K562 (cell line): ENCODE data around the gene RREB1. TPM values are rescaled to one million over a fixed set of nuclear protein-coding genes. Genes with fewer than 3 reads are reported as not detected.

Experiments used
- ARID2 ChIP-seq: fragments of 450-650 bp; IDR thresholded peaks from 2 replicates; pipeline ENCODE4 v1.6.1; 2017; ENCODE audit warnings: antibody characterized with exemption, mild to moderate bottlenecking
- BDP1 ChIP-seq: IDR thresholded peaks from 3 replicates; pipeline ENCODE4 v1.6.1; 2011; ENCODE audit not compliant: insufficient read length, insufficient read depth
- CTBP1 ChIP-seq: fragments of 450-650 bp; IDR thresholded peaks from 2 replicates; pipeline ENCODE4 v1.6.1; 2016; ENCODE audit warnings: borderline replicate concordance
- ETV6 ChIP-seq, 3 experiments: fragments of 150-350 bp in 1 of 3; sonication (generic) in 1 of 3; formaldehyde crosslinking in 1 of 3; IDR thresholded peaks; 2 replicates each; pipeline versions ENCODE4 v1.6.1 to v1.8.0; 2014 to 2022; ENCODE audit warnings: borderline replicate concordance in 2 of 3, low read depth in 2 of 3, antibody characterized with exemption in 1 of 3, low read length in 1 of 3, mild to moderate bottlenecking in 1 of 3, missing genetic modification reagents in 1 of 3
- FOSL1 ChIP-seq: fragments of 200-800 bp; sonication (Bioruptor generic); conservative IDR thresholded peaks from 2 replicates; pipeline ENCODE4 v1.6.1; 2016; ENCODE audit warnings: missing genetic modification characterization, missing compliant biosample characterization
- HDAC2 ChIP-seq: fragments of 450-650 bp; IDR thresholded peaks from 2 replicates; pipeline ENCODE4 v1.6.1; 2016; ENCODE audit warnings: mild to moderate bottlenecking
- HNRNPH1 ChIP-seq: fragments of 200-400 bp; formaldehyde crosslinking; optimal IDR thresholded peaks from 2 replicates; pipeline ENCODE3; 2017; ENCODE audit warnings: low read depth, mild to moderate bottlenecking, low read length, moderate library complexity
- KLF16 ChIP-seq: IDR thresholded peaks from 2 replicates; pipeline ENCODE4 v1.6.1; 2016; ENCODE audit warnings: antibody characterized with exemption
- MTA2 ChIP-seq: fragments of 450-650 bp; IDR thresholded peaks from 2 replicates; pipeline ENCODE4 v1.6.1; 2016; ENCODE audit warnings: low read depth
- NFE2L1 ChIP-seq: fragments of 450-650 bp; IDR thresholded peaks from 2 replicates; pipeline ENCODE4 v1.6.1; 2016; ENCODE audit warnings: missing genetic modification characterization, low read depth, mild to moderate bottlenecking, missing compliant biosample characterization, moderate library complexity, borderline replicate concordance
- PCBP2 ChIP-seq: fragments of 200-400 bp; formaldehyde crosslinking; IDR thresholded peaks from 2 replicates; pipeline ENCODE4 v1.6.1; 2018; ENCODE audit warnings: low read length, low read depth, mild to moderate bottlenecking, moderate library complexity; ENCODE audit not compliant: poor library complexity, severe bottlenecking
- PYGO2 ChIP-seq: fragments of 450-650 bp; IDR thresholded peaks from 2 replicates; pipeline ENCODE4 v1.6.1; 2016; ENCODE audit warnings: mild to moderate bottlenecking, missing genetic modification characterization, moderate library complexity, missing compliant biosample characterization
- SIX5 ChIP-seq, 2 experiments: IDR thresholded peaks; 2 replicates each; pipeline ENCODE4 v1.6.1; 2011; ENCODE audit warnings: low read length in 2 of 2, borderline replicate concordance in 1 of 2, low read depth in 1 of 2, mild to moderate bottlenecking in 1 of 2, moderate library complexity in 1 of 2; ENCODE audit not compliant: insufficient read depth in 1 of 2
- TAF15 ChIP-seq: fragments of 200-400 bp; formaldehyde crosslinking; IDR thresholded peaks from 2 replicates; pipeline ENCODE4 v1.6.1; 2017; ENCODE audit warnings: mild to moderate bottlenecking, low read depth, low read length, moderate library complexity
- THRAP3 ChIP-seq: fragments of 450-650 bp; IDR thresholded peaks from 2 replicates; pipeline ENCODE4 v1.6.1; 2016; ENCODE audit warnings: mild to moderate bottlenecking, inconsistent platforms, borderline replicate concordance
- ZFPM2 ChIP-seq: fragments of 250-450 bp; sonication (Bioruptor Pico); IDR thresholded peaks from 2 replicates; pipeline ENCODE4 v1.5.1; 2022; ENCODE audit warnings: mild to moderate bottlenecking
- ZNF134 ChIP-seq: fragments of 250-450 bp; sonication (Bioruptor Pico); conservative IDR thresholded peaks from 2 replicates; pipeline ENCODE4 v1.4.0; 2020
- ZNF217 ChIP-seq: sonication (generic); formaldehyde crosslinking; IDR thresholded peaks from 2 replicates; pipeline ENCODE4 v1.8.0; 2022; ENCODE audit warnings: mild to moderate bottlenecking, missing genetic modification reagents
- ZNF23 ChIP-seq: fragments of 250-450 bp; sonication (Bioruptor Pico); IDR thresholded peaks from 2 replicates; pipeline ENCODE4 v1.4.0; 2020; ENCODE audit warnings: mild to moderate bottlenecking
- ZNF699 ChIP-seq: fragments of 250-450 bp; sonication (Bioruptor Pico); IDR thresholded peaks from 2 replicates; pipeline ENCODE4 v1.8.0; 2021; ENCODE audit warnings: mild to moderate bottlenecking, moderate library complexity; ENCODE audit not compliant: insufficient replicate concordance
- polyA plus RNA-seq, 8 experiments: library from polyadenylated mRNA; depleted of rRNA in 4 of 8; stranded (reverse) in 5 of 8; unstranded in 3 of 8; fragments of >200 nt; fragmentation: Nextera tagmentation in 2 of 8; fragmentation: Illumina TruSeq in 1 of 8; extraction: Ambion mirVana in 2 of 8; extraction: Trizol in 1 of 8; gene quantifications; 2 replicates each; pipeline versions ENCODE4 v1.2.1 to v1.2.3, GENCODE V29; 2011 to 2014; ENCODE audit warnings: inconsistent platforms in 1 of 8, missing spikeins in 1 of 8
- total RNA-seq, 7 experiments: library from RNA; depleted of rRNA in 6 of 7; stranded (reverse); fragments of >200 nt in 6 of 7; fragmentation: Illumina TruSeq in 2 of 7; extraction: Trizol in 2 of 7; gene quantifications; 2 replicates each; pipeline versions ENCODE4 v1.2.1 to v1.2.3, GENCODE V29; 2011 to 2021; ENCODE audit warnings: low replicate concordance in 1 of 7
- TF ChIP-seq, protein P1 (sequence below): fragments of 250-450 bp; sonication (Bioruptor Pico); IDR thresholded peaks from 2 replicates; pipeline ENCODE4 v1.8.0; 2022; ENCODE audit warnings: inconsistent platforms
- TF ChIP-seq, protein P2 (sequence below): fragments of 450-650 bp; IDR thresholded peaks from 2 replicates; pipeline ENCODE4 v1.6.1; 2016; ENCODE audit warnings: borderline replicate concordance
- TF ChIP-seq, protein P3 (sequence below): fragments of 450-650 bp; formaldehyde crosslinking; IDR thresholded peaks from 2 replicates; pipeline ENCODE4 v1.4.0; 2020; ENCODE audit warnings: mild to moderate bottlenecking

The RREB1 gene
- total and polyA plus RNA-seq, 9 of the 15 experiments (the other 6 are each of a cell fraction or from before 2014, with no cell fraction given), result 3.3 to 64.2 (median 19.3) TPM

DNA sequence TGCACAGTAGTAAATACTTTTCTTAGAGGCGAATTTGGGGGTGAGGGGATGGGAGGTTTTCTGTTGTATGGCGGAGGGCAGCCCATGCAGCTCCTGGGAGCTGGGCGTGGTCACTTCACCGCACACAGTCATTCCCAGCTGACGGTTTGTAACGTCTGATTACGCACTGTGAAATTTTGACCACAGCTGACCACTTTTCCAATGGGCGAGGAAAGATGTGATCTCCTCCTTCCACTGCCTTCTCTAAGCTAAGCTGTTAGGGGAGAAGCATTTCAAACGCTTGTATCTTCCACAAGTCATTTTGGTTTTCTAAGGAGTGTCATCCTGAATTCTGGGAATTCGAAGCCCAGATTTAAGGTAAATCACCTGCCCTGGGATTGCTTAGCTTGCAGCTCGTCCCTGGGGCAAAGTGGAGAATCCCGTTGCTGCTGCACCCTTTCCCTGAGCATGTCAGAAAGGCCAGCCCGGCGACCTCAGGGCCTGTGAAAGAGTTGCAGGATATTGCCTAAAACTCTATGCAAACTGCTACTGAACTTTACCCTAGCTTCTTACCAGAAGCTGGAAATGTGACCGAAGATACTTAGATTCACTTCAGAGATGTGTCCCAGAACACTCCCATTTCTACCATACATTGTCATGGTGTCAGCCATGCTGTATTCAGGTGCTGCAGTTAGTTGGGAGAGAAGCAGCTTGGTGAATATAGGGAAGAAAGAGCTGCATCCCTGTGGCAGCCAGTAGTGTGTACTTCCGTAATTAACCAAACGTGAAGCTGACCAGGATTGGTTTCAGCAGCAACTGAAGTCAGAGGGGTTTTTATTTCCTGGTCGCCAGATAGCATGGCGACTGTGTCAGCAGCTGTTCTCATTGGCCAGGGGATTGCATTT lies 58.9 kb downstream of the RREB1 start (continued):
- peak; percentile 91; the same call in 1 of the 2 replicates for TF ChIP-seq ZFPM2 (CRISPR knock-in tag)
- peak; percentile 39; the same call in 1 of the 2 replicates for TF ChIP-seq KLF16
- no peak for TF ChIP-seq ETV6 (IDR thresholded peaks at IDR 0.05; ENCODE audit: borderline replicate concordance in 1 of 2, low read depth in 2 of 2, low read length in 1 of 2)
- no peak for TF ChIP-seq ETV6 (CRISPR knock-in tag; IDR thresholded peaks at IDR 0.05; ENCODE audit: borderline replicate concordance)
- no peak for TF ChIP-seq BDP1
- peak; percentile 75; the same call in 1 of the 2 replicates for TF ChIP-seq HDAC2
- TF ChIP-seq SIX5 (IDR thresholded peaks at IDR 0.05; ENCODE audit: borderline replicate concordance in 1 of 2, insufficient read depth in 1 of 2, low read depth in 1 of 2, low read length in 2 of 2), result no peak
- no peak for TF ChIP-seq ARID2
- TF ChIP-seq TAF15, result no peak
- TF ChIP-seq THRAP3, result no peak
- TF ChIP-seq HNRNPH1, result no peak
- TF ChIP-seq FOSL1, result peak; percentile 92
- peak; percentile 68; the same call in 1 of the 2 replicates for TF ChIP-seq ZNF23
- TF ChIP-seq NFE2L1 (tag), result 0 out of 2 replicates have a peak, but pooled peaks have one; percentile 11
- TF ChIP-seq, protein P1, sequence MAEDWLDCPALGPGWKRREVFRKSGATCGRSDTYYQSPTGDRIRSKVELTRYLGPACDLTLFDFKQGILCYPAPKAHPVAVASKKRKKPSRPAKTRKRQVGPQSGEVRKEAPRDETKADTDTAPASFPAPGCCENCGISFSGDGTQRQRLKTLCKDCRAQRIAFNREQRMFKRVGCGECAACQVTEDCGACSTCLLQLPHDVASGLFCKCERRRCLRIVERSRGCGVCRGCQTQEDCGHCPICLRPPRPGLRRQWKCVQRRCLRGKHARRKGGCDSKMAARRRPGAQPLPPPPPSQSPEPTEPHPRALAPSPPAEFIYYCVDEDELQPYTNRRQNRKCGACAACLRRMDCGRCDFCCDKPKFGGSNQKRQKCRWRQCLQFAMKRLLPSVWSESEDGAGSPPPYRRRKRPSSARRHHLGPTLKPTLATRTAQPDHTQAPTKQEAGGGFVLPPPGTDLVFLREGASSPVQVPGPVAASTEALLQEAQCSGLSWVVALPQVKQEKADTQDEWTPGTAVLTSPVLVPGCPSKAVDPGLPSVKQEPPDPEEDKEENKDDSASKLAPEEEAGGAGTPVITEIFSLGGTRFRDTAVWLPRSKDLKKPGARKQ (CRISPR knock-in tag), result no peak
- TF ChIP-seq, protein P2, sequence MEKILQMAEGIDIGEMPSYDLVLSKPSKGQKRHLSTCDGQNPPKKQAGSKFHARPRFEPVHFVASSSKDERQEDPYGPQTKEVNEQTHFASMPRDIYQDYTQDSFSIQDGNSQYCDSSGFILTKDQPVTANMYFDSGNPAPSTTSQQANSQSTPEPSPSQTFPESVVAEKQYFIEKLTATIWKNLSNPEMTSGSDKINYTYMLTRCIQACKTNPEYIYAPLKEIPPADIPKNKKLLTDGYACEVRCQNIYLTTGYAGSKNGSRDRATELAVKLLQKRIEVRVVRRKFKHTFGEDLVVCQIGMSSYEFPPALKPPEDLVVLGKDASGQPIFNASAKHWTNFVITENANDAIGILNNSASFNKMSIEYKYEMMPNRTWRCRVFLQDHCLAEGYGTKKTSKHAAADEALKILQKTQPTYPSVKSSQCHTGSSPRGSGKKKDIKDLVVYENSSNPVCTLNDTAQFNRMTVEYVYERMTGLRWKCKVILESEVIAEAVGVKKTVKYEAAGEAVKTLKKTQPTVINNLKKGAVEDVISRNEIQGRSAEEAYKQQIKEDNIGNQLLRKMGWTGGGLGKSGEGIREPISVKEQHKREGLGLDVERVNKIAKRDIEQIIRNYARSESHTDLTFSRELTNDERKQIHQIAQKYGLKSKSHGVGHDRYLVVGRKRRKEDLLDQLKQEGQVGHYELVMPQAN, result 0 out of 2 replicates have a peak, but pooled peaks have one; percentile 60
- TF ChIP-seq ZNF699 (CRISPR knock-in tag), result no peak
- TF ChIP-seq ZNF217, result no peak
- TF ChIP-seq CTBP1, result peak; percentile 86
- TF ChIP-seq PCBP2, result no peak
- TF ChIP-seq, protein P3, sequence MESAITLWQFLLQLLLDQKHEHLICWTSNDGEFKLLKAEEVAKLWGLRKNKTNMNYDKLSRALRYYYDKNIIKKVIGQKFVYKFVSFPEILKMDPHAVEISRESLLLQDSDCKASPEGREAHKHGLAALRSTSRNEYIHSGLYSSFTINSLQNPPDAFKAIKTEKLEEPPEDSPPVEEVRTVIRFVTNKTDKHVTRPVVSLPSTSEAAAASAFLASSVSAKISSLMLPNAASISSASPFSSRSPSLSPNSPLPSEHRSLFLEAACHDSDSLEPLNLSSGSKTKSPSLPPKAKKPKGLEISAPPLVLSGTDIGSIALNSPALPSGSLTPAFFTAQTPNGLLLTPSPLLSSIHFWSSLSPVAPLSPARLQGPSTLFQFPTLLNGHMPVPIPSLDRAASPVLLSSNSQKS (CRISPR knock-in tag), result peak; percentile 3; the same call in 1 of the 2 replicates
- peak; percentile 25; the same call in 1 of the 2 replicates for TF ChIP-seq ZNF134 (CRISPR knock-in tag)
- TF ChIP-seq MTA2, result 0 out of 2 replicates have a peak, but pooled peaks have one; percentile 32
- peak; percentile 53 for TF ChIP-seq PYGO2 (tag)
